CD4-positive, CD25-positive, alpha-beta regulatory T cell (primary cell): ENCODE data around the gene FYTTD1. TPM values are rescaled to one million over a fixed set of nuclear protein-coding genes. Genes with fewer than 3 reads are reported as not detected.

Experiments used
- ATAC-seq, 2 donors: fragments of 150-1000 bp; cut with Tn5 transposase; one replicate each; pipeline ENCODE4 v1.10.0; 2021; ENCODE audit warnings: low read depth in 2 of 2, moderate number of reproducible peaks in 2 of 2, moderate library complexity in 1 of 2
- DNase-seq, 3 donors: peaks; one replicate each; pipeline versions ENCODE4 v3.0.0 to v3.0.0-alpha.2; 2012 to 2022; ENCODE audit warnings: mixed read lengths in 1 of 3
- H3K27ac ChIP-seq: one replicate; pipeline ENCODE4 v1.7.0; 2013; ENCODE audit warnings: mild to moderate bottlenecking, low read length; ENCODE audit not compliant: insufficient read depth, poor library complexity, severe bottlenecking
- H3K27me3 ChIP-seq: one replicate; pipeline ENCODE4 v1.7.0; 2013; ENCODE audit warnings: low read length; ENCODE audit not compliant: control insufficient read depth, insufficient read depth
- H3K36me3 ChIP-seq: one replicate; pipeline ENCODE4 v1.7.0; 2013; ENCODE audit warnings: mild to moderate bottlenecking, low read length, moderate library complexity; ENCODE audit not compliant: control insufficient read depth, insufficient read depth
- H3K4me1 ChIP-seq: 2 replicates; pipeline ENCODE4 v1.7.0; 2013; ENCODE audit warnings: mild to moderate bottlenecking, low read length; ENCODE audit not compliant: insufficient read depth, control insufficient read depth, poor library complexity, severe bottlenecking
- H3K4me3 ChIP-seq: one replicate; pipeline ENCODE4 v1.7.0; 2013; ENCODE audit warnings: low read depth, mild to moderate bottlenecking, low read length, moderate library complexity
- H3K9me3 ChIP-seq, 2 experiments: 1 replicate in 1 of 2; 2 replicates in 1 of 2; pipeline ENCODE4 v1.7.0; 2013; ENCODE audit warnings: low read length in 2 of 2, mild to moderate bottlenecking in 1 of 2, moderate library complexity in 1 of 2; ENCODE audit not compliant: control insufficient read depth in 2 of 2
- H3K27ac Mint-ChIP-seq, 3 donors: one replicate each; pipeline ENCODE4 v1.8.0; 2020 to 2022; ENCODE audit warnings: mild to moderate bottlenecking in 3 of 3, mixed read lengths in 3 of 3, moderate library complexity in 2 of 3
- H3K27me3 Mint-ChIP-seq: one replicate; pipeline ENCODE4 v1.8.0; 2022; ENCODE audit warnings: mild to moderate bottlenecking, mixed read lengths
- H3K36me3 Mint-ChIP-seq: one replicate; pipeline ENCODE4 v1.8.0; 2020; ENCODE audit warnings: mixed read lengths
- H3K4me1 Mint-ChIP-seq, 4 donors: one replicate each; pipeline ENCODE4 v1.8.0; 2020 to 2022; ENCODE audit warnings: mixed read lengths in 4 of 4, mild to moderate bottlenecking in 1 of 4
- H3K4me3 Mint-ChIP-seq, 4 donors: one replicate each; pipeline ENCODE4 v1.8.0; 2020 to 2022; ENCODE audit warnings: mild to moderate bottlenecking in 4 of 4, mixed read lengths in 4 of 4, moderate library complexity in 3 of 4
- H3K9me3 Mint-ChIP-seq, 7 donors: one replicate each; pipeline ENCODE4 v1.8.0; 2020 to 2022; ENCODE audit warnings: mixed read lengths in 7 of 7, mild to moderate bottlenecking in 3 of 7, moderate library complexity in 2 of 7
- polyA plus RNA-seq, 4 donors: library from polyadenylated mRNA; unstranded; fragments of 300-500 nt; fragmentation: Illumina TruSeq; gene quantifications; one replicate each; pipeline ENCODE4 v1.2.3, GENCODE V29; 2021
- total RNA-seq: library from RNA; stranded (reverse); gene quantifications from one replicate; pipeline ENCODE4 v1.2.3, GENCODE V29; 2022

FYTTD1 gene
- total and polyA plus RNA-seq, 5 donors from 2014 or later, result 42.2 to 91.0 (median 83.3) TPM

GRCh38 chr3:197737749-197738462, 11.8 kb upstream of the FYTTD1 start:
- peak overlapping the region; percentile 89 for H3K4me3 ChIP-seq

GRCh38 chr3:197742787-197743186, 6.9 kb upstream of the FYTTD1 start:
- Histone ChIP-seq H3K4me1 (no peaks in the 10 kb centered on the region), H3K27ac (no peak overlapping the region), H3K36me3 (no peaks in the 10 kb centered on the region), H3K27me3 (no peaks in the 10 kb centered on the region), H3K4me3 (no peak overlapping the region), H3K9me3 (no peaks in the 10 kb centered on the region)
- H3K27ac Mint-ChIP-seq, result no peak overlapping the region
- H3K4me3 Mint-ChIP-seq, result no peak overlapping the region
- peaks cover 13% of the 10 kb centered on the region for H3K27me3 Mint-ChIP-seq
- DNase-seq (no peak), ATAC-seq (no peak)
- peaks cover 0 to 13% (median 0%) of the 10 kb centered on the region in 4 donors for H3K4me1 Mint-ChIP-seq
- H3K36me3 Mint-ChIP-seq, result no peaks in the 10 kb centered on the region
- no peaks in the 10 kb centered on the region for H3K9me3 Mint-ChIP-seq

More at GRCh38 chr3:197737749-197738462, 11.8 kb upstream of the FYTTD1 start:
- H3K9me3 ChIP-seq, result no peaks in the 10 kb centered on the region
- ATAC-seq, result no peak
- H3K4me1 ChIP-seq, result peaks cover 28% of the 10 kb centered on the region
- peak overlapping the region; percentile 90 to 97 (median 97) for H3K27ac Mint-ChIP-seq
- H3K4me3 Mint-ChIP-seq, result peak overlapping the region; percentile 93 to 99 (median 96)
- DNase-seq, result no peak
- H3K27me3 Mint-ChIP-seq, result peaks cover under 1% of the 10 kb centered on the region
- H3K27ac ChIP-seq, result peak overlapping the region; percentile 82
- peaks cover 10 to 35% (median 27%) of the 10 kb centered on the region in 4 donors for H3K4me1 Mint-ChIP-seq
- no peaks in the 10 kb centered on the region for H3K36me3 Mint-ChIP-seq
- peaks cover 4% of the 10 kb centered on the region for H3K36me3 ChIP-seq
- no peaks in the 10 kb centered on the region for H3K27me3 ChIP-seq
- H3K9me3 Mint-ChIP-seq, result no peaks in the 10 kb centered on the region

GRCh38 chr3:197746209-197746608, 3.5 kb upstream of the FYTTD1 start:
- Mint-ChIP-seq H3K4me3 (peak overlapping the region in 1 of 4 donors; percentile 48), H3K36me3 (peaks cover 3% of the 10 kb centered on the region), H3K4me1 (peaks cover 5 to 35% (median 17%) of the 10 kb centered on the region in 4 donors), H3K9me3 (peaks cover 0 to 2% (median 0%) of the 10 kb centered on the region in 7 donors), H3K27ac (no peak overlapping the region), H3K27me3 (peaks cover 17% of the 10 kb centered on the region)
- no peak overlapping the region for H3K27ac ChIP-seq
- H3K9me3 ChIP-seq, result no peaks in the 10 kb centered on the region
- no peaks in the 10 kb centered on the region for H3K36me3 ChIP-seq
- H3K27me3 ChIP-seq, result no peaks in the 10 kb centered on the region
- no peak overlapping the region for H3K4me3 ChIP-seq
- no peak for ATAC-seq
- DNase-seq, result no peak
- H3K4me1 ChIP-seq, result peaks cover 21% of the 10 kb centered on the region

GRCh38 chr3:197746801-197747237, 2.9 kb upstream of the FYTTD1 start:
- H3K27ac Mint-ChIP-seq, result peak overlapping the region in 1 of 3 donors; percentile 47
- Histone ChIP-seq H3K4me1 (peaks cover 27% of the 10 kb centered on the region), H3K27me3 (no peaks in the 10 kb centered on the region), H3K27ac (no peak overlapping the region), H3K4me3 (no peak overlapping the region), H3K36me3 (no peaks in the 10 kb centered on the region), H3K9me3 (no peaks in the 10 kb centered on the region)
- ATAC-seq, result no peak
- no peak for DNase-seq
- H3K4me3 Mint-ChIP-seq, result peak overlapping the region in 2 of 4 donors; percentile 4 to 48
- peaks cover 0 to 2% (median 0%) of the 10 kb centered on the region in 7 donors for H3K9me3 Mint-ChIP-seq
- H3K4me1 Mint-ChIP-seq, result peaks cover 5 to 38% (median 19%) of the 10 kb centered on the region in 4 donors
- peaks cover 3% of the 10 kb centered on the region for H3K36me3 Mint-ChIP-seq
- peaks cover 17% of the 10 kb centered on the region for H3K27me3 Mint-ChIP-seq

GRCh38 chr3:197748597-197749314, 927 bp upstream of the FYTTD1 start:
- no peak for DNase-seq
- Histone ChIP-seq H3K4me3 (peak overlapping the region; percentile 88), H3K4me1 (peaks cover 42% of the 10 kb centered on the region), H3K27me3 (no peaks in the 10 kb centered on the region), H3K27ac (peak overlapping the region; percentile 91), H3K36me3 (no peaks in the 10 kb centered on the region), H3K9me3 (no peaks in the 10 kb centered on the region)
- Mint-ChIP-seq H3K27ac (peak overlapping the region; percentile 96 to 99 (median 96)), H3K36me3 (peaks cover 3% of the 10 kb centered on the region), H3K4me1 (peaks cover 16 to 49% (median 33%) of the 10 kb centered on the region in 4 donors), H3K9me3 (peaks cover 0 to 2% (median 0%) of the 10 kb centered on the region in 7 donors), H3K4me3 (peak overlapping the region; percentile 94 to 100 (median 96)), H3K27me3 (peaks cover 13% of the 10 kb centered on the region)
- ATAC-seq, result no peak

- peaks cover 20 to 53% (median 37%) of the 10 kb centered on the region in 4 donors for H3K4me1 Mint-ChIP-seq
- peak overlapping the region; percentile 96 to 99 (median 96) for H3K27ac Mint-ChIP-seq
- H3K9me3 Mint-ChIP-seq, result peaks cover 0 to 2% (median 0%) of the 10 kb centered on the region in 7 donors
- Histone ChIP-seq H3K27ac (peak overlapping the region; percentile 91), H3K4me3 (peak overlapping the region; percentile 88), H3K36me3 (no peaks in the 10 kb centered on the region), H3K27me3 (no peaks in the 10 kb centered on the region), H3K4me1 (peaks cover 42% of the 10 kb centered on the region), H3K9me3 (no peaks in the 10 kb centered on the region)
- peak overlapping the region; percentile 94 to 100 (median 96) for H3K4me3 Mint-ChIP-seq
- DNase-seq, result peak; percentile 50 to 79 (median 79)
- peaks cover 13% of the 10 kb centered on the region for H3K27me3 Mint-ChIP-seq
- ATAC-seq, result peak; percentile 53 to 54
- H3K36me3 Mint-ChIP-seq, result peaks cover 3% of the 10 kb centered on the region
Observed at GRCh38 chr3:197749315-197749600, 425 bp upstream of the FYTTD1 start.

- no peaks in the 10 kb centered on the region for H3K27me3 ChIP-seq
- peak overlapping the region; percentile 91 for H3K27ac ChIP-seq
- H3K36me3 Mint-ChIP-seq, result peaks cover 3% of the 10 kb centered on the region
- peaks cover 28 to 61% (median 42%) of the 10 kb centered on the region in 4 donors for H3K4me1 Mint-ChIP-seq
- H3K36me3 ChIP-seq, result no peaks in the 10 kb centered on the region
- peaks cover 47% of the 10 kb centered on the region for H3K4me1 ChIP-seq
- peak overlapping the region; percentile 87 for H3K4me3 ChIP-seq
- H3K27me3 Mint-ChIP-seq, result peaks cover 13% of the 10 kb centered on the region
- no peaks in the 10 kb centered on the region for H3K9me3 ChIP-seq
- ATAC-seq (peak; percentile 42 to 46), DNase-seq (peak; percentile 39 to 78 (median 60))
- peaks cover 0 to 2% (median 0%) of the 10 kb centered on the region in 7 donors for H3K9me3 Mint-ChIP-seq
- H3K4me3 Mint-ChIP-seq, result peak overlapping the region; percentile 94 to 99 (median 96)
- peak overlapping the region; percentile 93 to 96 (median 96) for H3K27ac Mint-ChIP-seq
Observed at GRCh38 chr3:197750396-197750831, 731 bp downstream of the FYTTD1 start.
